WERI-Rb-1 (cell line): ENCODE results near the gene DNAJC21.
A peak's percentile ranks its signal among the peaks of the same experiment; 100 is the strongest.

ENCODE experiments used
- DNase-seq: peaks from one replicate; pipeline ENCODE4 v3.0.0-alpha.2; 2020
- H3K27ac ChIP-seq: fragments of 250-450 bp; sonication (Bioruptor Pico); 2 replicates; pipeline ENCODE4 v1.5.1; 2020; ENCODE audit warnings: mild to moderate bottlenecking, moderate library complexity
- H3K27me3 ChIP-seq: fragments of 250-450 bp; sonication (Bioruptor Pico); 2 replicates; pipeline ENCODE4 v1.5.1; 2021; ENCODE audit warnings: mild to moderate bottlenecking, low read depth, moderate library complexity; ENCODE audit not compliant: insufficient read depth, severe bottlenecking
- H3K36me3 ChIP-seq: fragments of 250-450 bp; sonication (Bioruptor Pico); 2 replicates; pipeline ENCODE4 v1.5.1; 2020; ENCODE audit warnings: mild to moderate bottlenecking, moderate library complexity
- H3K4me3 ChIP-seq: 2 replicates; pipeline ENCODE4 v1.5.1; 2011; ENCODE audit warnings: low read depth, mild to moderate bottlenecking, control low read depth, low read length
- H3K9me3 ChIP-seq: fragments of 250-450 bp; sonication (Bioruptor Pico); 2 replicates; pipeline ENCODE4 v1.5.1; 2021; ENCODE audit warnings: mild to moderate bottlenecking, moderate library complexity; ENCODE audit not compliant: severe bottlenecking
- CTCF ChIP-seq: IDR thresholded peaks from 2 replicates; pipeline ENCODE4 v1.5.1; 2011; ENCODE audit warnings: low read depth, mild to moderate bottlenecking, control low read depth, inconsistent platforms, low read length

The DNAJC21 gene

GRCh38 chr5:34929134-34929719, at the start of gene DNAJC21:
TSS of gene DNAJC21 (plus strand) at chr5:34929559. CDS start at chr5:34929820, 261 bp downstream.
- TF ChIP-seq CTCF: no peak
- no peaks in the 10 kb centered on the region for H3K9me3 ChIP-seq
- peak; percentile 99 for DNase-seq
- peak within 1 kb of the TSS; percentile 99 for H3K4me3 ChIP-seq
- H3K36me3 ChIP-seq: peaks cover 50% of the 10 kb centered on the region
- no peaks in the 10 kb centered on the region for H3K27me3 ChIP-seq
- H3K27ac ChIP-seq: peak within 1 kb of the TSS; percentile 85

DNA sequence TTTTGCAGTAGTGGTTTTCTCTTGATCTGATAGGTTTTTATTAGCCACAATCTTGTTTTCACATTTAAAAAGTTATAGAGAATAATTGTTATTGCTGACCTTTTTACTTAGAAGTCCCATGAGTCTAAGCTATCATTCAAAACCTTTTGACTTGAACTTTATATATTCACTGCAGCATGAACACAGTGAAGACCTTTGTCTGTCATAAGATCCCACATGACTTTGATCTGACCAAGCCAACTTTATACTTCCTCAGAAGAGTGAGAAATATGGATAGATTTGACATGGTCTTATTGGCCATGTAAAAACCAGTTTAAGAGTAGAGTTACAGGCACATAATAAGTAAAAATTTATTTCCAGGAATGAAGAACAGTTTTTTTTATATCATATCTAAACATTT, 48.1 kb upstream of the DNAJC21 start:
- Histone ChIP-seq H3K9me3 (no peaks in the 10 kb centered on the region), H3K27me3 (no peaks in the 10 kb centered on the region), H3K36me3 (no peaks in the 10 kb centered on the region), H3K27ac (no peak overlapping the region), H3K4me3 (no peak overlapping the region)
- TF ChIP-seq CTCF: no peak
- no peak for DNase-seq

GRCh38 chr5:34886392-34887119, 42.8 kb upstream of the DNAJC21 start:
- TF ChIP-seq CTCF: no peak
- Histone ChIP-seq H3K4me3 (no peak overlapping the region), H3K9me3 (no peaks in the 10 kb centered on the region), H3K27ac (no peak overlapping the region), H3K27me3 (no peaks in the 10 kb centered on the region), H3K36me3 (no peaks in the 10 kb centered on the region)
- no peak for DNase-seq

- Histone ChIP-seq H3K4me3 (no peak overlapping the region), H3K36me3 (no peaks in the 10 kb centered on the region), H3K9me3 (no peaks in the 10 kb centered on the region), H3K27ac (no peak overlapping the region), H3K27me3 (no peaks in the 10 kb centered on the region)
- no peak for TF ChIP-seq CTCF
- DNase-seq: no peak
Measured at GRCh38 chr5:34889394-34889793, 40.0 kb upstream of the DNAJC21 start.

- no peak for TF ChIP-seq CTCF
- Histone ChIP-seq H3K27me3 (no peaks in the 10 kb centered on the region), H3K9me3 (no peaks in the 10 kb centered on the region), H3K36me3 (no peaks in the 10 kb centered on the region), H3K4me3 (no peak overlapping the region), H3K27ac (no peak overlapping the region)
- no peak for DNase-seq
Measured at GRCh38 chr5:34891981-34892380, 37.4 kb upstream of the DNAJC21 start.
